NCI-H345 treated with DMSO at 0.1 percent for 48 hours (cell line): ENCODE data around the gene UBTD2.
"Not testable (repeated sequence)": the region's sequence is repeated elsewhere in the genome, so short reads cannot be mapped to it uniquely, and the experiment has no call there.

ENCODE experiments used
- DNase-seq: peaks from one replicate; lab custom pipeline; 2025; ENCODE audit not compliant: unreplicated experiment; lab: John Stamatoyannopoulos, UW

UBTD2 gene

DNA sequence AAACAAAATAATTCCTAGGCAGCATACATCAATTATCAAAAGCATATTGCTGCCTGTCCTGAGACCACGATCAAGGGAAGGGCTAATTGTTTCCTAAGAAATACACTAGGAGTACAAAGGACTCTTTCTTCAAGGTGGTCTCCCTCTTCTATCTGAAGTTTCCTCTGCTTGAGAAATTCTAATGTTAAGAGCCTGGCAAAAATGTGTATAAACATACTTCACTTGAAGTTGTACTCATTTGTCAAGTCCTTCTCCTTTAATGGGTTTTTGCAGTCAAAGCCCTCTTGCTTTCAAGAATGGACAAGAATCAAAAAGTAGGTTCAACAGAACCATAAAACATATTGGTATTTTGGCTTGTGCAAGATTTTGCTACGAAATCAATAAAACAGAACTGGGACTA lies 31.1 kb downstream of the UBTD2 start:
- no peak for DNase-seq

DNA sequence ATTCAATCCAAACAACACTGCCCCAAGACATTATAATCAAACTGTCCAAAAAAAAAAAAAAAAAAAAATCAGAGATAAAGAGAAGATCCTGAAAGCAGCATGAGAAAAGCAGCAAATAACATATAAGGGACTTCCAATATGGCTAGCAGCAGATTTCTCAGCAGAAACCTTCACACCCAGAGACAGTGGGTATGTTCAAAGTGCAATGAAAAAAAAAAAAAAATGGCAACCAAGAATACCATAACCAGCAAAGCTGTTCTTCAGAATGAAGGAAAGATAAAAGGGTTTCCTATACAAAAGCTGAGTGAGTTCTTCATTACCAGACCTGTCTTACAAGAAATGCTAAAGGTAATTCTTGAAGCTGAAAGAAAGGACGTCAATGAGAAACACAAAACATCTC lies 32.1 kb downstream of the UBTD2 start:
- no peak for DNase-seq

DNA sequence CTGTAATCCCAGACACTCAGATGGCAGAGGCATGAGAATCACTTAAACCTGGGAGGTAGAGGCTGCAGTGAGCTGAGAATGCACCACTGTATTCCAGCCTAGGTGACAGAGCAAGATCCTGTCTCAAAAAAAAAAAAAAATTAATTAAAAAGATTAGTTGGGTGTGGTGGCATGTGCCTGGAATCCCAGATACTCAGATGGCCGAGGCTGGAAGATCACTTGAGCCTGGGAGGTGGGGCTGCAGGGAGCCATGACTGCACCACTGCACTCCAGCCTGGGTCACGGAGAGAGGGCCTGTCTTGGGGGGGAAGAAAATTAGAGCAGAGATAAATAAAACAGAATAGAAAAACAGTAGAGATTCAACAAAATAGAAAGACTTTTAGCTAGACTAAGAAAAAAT lies 34.9 kb downstream of the UBTD2 start:
- DNase-seq: no peak

DNA sequence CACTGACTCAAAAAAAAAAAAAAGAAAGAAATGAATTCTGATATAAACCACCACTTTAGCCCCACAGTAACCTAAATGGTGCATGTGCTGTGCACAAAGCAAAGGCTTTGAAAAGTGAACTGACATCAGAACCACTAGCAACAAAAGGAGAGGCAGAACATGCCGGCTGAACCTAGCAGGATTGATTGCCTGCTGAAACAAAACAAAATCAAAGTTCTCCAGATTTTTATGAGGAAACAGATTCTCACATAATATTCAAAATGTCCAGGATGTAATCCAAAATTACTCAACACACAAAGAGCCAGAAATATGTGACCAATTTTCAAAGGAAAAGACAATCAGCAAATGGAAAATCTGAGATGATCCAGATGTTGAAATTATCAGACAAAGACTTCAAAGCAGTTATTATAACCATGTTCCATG lies 37.9 kb downstream of the UBTD2 start:
- no peak for DNase-seq

DNA sequence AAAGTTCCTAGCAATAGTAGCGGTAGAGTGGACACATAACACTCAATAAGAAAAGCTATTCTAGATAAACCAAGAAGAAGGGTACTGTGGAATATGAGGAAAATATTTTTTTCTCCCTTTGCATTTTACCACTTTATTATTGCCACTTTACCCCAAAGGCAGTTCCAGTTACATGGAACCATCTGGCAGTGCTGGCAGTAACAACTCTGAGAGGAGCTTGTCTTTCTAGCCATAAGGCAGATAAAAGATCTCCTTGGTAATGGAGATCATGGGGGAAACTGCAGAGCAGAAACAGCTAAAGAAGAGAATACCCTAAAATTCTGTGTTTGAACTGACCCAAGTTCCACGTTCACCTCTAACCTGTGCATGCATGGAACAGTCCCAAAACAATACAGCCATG lies 38.5 kb downstream of the UBTD2 start:
- DNase-seq: no peak

DNA sequence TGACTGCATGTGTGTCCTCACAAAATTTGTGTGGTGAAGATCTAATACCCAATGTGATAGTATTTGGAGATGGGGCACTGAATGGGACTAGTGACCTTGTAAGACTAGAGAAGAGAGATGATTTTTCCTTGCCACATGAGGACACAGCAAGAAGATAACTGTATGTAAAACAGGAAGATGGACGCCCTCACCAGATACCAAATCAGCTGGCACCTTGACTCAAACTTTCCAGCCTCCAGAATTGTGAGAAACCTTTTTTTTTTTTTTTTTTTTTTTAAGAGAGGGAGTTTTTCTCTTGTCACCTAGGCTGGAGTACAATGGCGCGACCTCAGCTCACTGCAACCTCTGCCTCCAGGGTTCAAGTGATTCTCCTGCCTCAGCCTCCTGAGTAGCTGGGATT lies 40.3 kb downstream of the UBTD2 start:
- no peak for DNase-seq

DNA sequence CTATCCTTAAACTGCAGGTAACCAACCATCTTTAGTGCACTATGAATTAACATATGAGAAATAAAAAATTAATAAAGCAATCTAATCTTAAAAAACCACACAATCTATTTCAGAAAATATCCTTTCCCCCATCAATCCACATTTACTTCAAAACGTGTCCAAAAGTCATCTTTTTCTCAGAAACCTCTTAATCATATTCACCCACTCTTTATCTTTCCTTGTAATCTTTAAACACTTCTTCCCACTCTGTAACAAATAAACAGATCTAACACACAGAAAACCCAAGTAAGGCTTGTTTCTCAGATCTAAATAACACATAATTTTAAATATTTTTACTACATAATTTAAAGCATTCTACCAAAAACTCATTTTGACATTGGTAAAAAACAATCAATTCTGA lies 45.2 kb downstream of the UBTD2 start:
- DNase-seq: no peak

DNA sequence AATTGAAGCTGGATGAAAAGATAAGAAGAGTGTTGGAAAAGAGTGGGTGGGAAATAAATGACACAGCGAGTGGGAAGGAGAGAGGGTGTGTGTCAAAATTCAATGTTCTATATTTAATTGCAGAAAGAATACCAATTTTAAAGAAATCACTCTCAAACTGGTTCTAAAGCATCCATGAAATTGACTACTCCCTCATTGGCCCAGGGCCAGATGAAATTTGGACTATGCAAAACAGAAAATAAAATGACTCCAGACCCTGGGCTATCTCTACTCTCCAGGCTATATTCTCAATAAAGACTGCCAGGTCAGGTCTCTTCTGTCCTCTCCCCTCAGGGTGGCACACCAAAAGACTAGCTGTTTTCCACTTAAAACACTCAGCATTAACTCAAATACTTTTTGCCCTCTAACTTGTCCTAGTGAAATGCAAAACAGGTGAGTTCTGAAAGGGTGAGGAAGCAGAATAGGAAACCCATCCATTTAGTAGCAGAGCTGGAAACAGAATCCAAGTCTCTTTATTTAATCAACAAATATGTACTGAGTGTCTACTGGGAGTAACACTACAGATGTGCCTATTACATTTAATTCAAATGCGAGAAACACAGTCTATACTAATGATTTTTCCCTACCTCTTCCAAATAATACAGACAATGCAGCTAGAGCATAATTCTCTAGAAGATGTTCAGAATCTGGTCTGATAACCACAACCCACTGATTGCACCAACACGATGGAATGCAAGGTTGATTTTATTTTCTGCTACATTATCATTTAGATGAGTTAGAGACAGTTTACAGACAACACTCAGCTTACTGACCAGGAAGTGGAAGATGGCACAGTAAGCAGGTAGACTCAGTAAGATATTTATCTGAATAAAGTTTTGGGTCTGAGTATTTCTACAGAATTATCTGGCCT lies 47.5 kb downstream of the UBTD2 start:
- no peak for DNase-seq

DNA sequence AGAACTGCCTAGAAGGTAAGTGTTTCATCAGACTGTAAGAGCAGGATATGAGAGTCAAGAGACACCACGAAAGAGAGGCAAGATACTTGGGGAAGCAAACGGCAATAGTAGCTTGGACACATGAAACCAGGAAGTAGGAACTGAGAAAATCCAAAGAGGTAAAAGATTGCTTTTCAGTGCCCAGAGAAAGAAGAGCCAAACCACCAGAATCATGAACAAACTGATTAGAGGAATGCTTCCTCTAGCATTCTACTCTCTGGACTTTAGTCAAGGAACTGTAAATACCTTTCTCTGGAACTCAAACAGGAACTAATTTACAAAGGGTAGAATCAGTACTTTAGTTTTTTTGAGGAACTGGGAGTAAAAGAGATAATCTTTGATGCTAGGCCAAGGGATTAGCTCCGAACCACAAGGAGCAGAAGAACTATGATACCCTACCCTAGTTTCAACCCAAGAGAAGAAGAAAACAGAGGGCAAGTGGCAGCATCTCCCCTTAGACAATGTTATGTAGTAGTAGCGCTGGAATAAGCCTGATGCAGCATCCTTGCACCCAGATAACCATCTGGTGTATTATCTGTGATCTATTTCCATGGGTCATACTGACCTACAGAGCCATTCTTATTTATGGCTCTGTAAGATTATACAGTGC lies 48.3 kb downstream of the UBTD2 start:
- DNase-seq: no peak

DNA sequence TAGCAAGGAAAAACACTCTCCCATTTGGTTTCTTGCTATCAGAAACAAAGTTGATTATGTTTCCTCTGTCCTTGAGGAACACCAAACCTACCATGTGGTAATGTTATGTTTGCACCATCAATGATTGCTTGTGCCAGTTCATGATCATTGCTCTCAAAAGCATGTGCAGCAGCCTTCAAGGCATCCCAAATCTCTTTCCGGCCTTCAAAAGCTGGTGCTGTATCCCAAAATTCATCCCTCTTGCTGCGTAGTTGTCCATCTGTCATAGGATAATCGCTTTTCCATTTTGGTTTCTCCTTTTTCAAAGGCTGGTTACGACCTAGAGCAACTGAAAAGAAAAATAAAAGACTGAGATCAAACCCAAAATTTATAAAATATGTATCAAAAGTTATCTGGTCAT lies 49.5 kb downstream of the UBTD2 start:
- no peak for DNase-seq

DNA sequence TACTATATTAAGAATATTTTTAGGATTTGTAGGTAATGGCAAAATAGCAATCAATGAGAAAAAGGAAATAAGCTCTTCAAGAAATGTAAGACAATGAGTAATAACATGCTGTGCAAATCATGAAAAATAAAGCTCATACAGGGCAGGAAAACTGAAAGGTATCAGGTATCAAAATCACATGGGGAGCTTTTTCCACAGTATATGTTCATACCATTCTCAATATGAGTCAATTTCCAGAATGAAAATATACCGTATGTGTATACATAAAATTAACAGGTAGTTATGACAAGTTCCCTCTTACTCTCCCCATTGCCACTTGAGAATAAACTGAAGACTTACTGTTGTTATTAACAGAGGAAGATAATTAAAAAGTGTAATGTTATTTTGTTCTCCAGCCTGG lies 53.7 kb downstream of the UBTD2 start:
- DNase-seq: no peak

DNA sequence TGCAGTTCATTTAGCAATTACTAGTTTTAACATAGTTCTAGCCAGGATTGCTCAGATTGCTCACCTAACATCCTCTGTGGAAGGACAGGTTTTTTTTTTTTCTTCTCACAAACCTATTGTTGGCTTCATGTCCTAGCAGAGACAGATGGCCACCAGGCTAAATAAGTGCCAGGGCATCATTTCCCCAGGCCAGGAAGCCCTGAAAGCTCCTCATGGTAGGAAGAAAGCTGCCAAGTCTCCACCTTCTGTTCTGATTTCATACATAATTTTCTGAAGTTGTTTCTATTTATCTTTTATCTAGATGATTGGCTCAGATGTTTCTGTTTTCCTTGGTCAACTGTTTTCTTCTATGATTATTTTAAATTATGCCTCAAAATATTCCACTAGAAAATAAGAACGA lies 58.6 kb downstream of the UBTD2 start:
- DNase-seq: no peak

DNA sequence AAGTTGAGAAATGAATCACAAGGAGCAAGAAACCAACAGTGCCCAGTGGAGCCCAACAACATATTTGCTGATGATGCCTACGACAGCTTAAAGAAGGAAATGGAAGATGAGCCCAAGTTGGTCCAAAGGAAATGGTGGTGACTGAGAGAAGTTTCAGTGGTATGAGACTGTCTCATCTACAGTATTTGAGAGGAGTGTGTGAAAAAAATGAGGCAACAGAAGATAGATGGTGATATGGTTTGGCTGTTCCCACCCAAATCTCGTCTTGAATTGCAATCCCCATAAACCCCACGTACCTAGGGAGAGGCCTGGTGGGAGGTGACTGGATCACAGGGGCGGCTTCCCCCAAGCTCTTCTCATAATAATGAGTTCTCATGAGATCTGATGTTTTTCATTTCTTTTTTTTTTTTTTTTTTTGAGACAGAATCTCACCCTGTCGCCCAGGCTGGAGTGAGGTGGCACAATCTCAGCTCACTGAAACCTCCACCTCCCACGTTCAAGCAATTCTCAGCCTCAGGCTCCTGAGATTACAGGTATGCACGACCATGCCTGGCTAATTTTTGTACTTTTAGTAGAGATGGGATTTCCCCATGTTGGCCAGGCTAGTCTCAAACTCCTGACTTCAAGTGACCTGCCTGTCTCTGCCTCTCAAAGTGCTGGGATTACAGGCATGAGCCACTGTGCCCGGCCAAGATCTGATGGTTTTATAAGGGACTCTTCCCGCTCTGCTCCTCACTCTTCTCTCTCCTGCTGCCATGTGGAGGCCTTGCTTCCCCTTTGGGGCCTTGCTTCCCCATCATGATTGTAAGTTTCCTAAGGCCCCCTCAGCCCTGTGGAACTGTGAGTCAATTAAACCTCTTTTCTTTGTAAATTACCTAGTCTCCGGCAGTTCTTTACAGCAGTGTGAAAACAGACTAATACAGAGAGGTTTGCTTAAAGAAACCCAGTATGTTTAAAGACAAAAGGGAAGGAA lies 59.4 kb downstream of the UBTD2 start:
- no peak for DNase-seq

DNA sequence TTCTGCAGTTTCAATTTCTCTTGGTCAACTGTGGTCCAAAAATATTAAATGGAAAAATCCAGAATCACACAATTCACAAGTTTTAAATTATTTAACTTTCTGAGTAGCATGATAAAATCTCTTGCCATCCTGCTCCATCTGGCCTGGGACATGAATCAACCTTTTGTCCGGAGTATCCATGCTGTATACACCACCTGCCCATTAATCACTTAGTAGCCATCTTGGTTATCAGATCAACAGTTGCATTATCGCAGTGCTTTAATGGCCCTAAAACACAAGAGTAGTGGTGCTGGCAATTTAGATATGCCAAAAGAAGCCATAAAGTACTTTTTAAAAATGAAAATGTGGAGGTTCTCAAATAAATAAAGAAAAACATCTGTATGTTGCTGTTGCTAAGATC lies 64.3 kb downstream of the UBTD2 start:
- no peak for DNase-seq

DNA sequence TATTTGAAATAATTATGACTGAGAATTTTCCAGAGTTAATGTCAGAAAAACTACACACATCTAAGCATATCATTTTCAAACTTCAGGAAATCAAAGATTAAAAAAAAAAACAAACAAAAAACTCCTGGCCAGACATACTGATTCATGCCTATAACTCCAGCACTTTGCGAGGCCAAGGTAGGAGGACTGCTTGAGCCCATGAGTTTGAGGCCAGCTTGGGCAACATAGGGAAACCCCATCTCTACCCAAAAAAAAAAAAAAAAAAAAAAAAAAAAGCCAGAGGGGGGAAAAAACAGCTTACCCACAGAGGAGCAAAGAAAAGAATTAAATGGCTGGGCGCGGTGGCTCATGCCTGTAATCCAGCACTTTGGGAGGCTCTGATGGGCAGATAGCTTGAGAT lies 67.2 kb downstream of the UBTD2 start:
- DNase-seq: no peak

DNA sequence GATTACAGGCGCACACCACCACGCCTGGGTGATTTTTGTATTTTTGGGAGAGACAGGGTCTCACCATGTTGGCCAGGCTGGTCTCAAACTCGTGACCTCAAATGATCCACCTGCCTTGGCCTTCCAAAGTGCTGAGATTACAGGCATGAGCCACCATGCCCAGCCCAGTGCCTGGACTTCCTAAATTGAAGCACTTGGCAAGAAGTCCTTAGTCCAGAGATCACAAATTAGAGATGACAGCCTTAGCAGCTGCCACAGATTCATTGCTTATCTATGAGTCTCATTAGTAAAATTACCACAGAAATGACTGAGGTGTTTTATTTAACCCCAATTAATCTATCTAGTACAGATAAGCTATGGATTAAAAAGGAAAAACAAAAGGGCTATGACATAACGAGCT lies 70.4 kb downstream of the UBTD2 start:
- no peak for DNase-seq

DNA sequence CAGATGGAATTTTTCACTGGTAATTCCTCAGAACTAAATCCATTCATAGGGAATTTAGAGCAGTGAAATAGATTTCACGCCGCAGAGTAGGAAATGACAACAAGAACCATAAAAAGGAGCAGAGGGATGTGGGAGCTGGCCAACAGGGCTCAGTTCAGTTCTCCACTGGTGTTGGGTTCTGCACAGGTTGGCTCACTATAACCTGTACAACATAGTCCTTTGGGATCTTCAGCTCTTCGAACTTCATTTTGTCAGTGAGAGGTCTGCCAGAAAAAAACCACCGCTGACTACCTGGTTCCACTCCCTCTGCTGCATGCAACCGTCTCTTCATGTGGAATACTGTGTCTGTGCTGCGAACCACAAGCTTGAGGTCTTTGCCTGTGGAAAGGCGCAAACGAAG lies 71.9 kb downstream of the UBTD2 start:
- DNase-seq: no peak

DNA sequence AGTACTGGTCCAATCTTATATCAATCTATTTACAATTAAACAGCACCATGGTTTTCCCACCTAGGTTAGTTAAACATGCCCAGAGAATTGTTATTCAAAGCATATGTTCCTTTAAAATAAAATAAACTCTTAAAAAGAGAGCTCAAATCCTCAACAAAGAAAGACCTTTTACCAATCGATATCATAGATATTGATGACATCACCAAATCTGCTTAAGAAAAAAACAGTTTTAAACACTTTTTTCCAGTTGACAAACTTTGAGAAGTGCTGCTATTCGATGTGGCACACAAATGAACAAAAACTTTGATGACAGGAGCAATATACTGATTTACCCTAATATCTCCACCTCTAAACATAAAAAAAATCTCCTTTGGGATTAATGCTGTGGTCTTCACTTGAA lies 73.8 kb downstream of the UBTD2 start:
- DNase-seq: no peak

DNA sequence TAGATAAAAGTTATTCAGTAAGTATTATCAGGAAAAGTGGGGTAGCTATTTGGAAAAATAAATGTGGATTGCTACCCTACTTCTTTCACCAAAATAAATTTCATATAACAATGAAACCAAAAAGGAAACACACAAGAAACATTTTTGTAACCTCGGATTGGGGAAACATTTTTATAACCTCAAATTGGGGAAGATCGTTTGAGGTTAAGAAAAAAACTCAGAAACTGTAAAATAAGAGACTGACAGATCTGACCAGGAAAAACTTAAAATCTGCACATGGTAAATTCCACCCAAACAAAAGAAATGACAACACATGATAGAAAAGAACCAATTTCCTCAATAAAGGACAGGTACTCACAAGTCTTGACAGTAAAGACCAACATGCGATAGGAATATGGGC lies 76.1 kb downstream of the UBTD2 start:
- no peak for DNase-seq

DNA sequence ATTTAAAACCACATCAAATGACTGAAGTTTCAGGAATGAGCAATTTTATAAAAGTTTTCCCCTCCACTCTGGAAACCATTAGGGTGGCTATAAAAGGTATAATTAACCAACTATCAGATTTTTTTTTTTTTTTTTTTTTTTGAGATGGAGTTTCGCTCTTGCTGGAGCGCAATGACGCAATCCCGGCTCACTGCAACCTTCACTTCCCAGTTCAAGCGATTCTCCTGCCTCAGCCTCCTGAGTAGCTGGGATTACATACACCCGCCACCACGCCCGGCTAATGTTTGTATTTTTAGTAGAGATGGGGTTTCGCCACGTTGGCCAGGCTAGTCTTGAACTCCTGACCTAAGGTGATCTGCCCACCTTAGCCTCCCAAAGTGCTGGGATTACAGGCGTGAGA lies 77.6 kb downstream of the UBTD2 start:
- DNase-seq: not testable (repeated sequence)

DNA sequence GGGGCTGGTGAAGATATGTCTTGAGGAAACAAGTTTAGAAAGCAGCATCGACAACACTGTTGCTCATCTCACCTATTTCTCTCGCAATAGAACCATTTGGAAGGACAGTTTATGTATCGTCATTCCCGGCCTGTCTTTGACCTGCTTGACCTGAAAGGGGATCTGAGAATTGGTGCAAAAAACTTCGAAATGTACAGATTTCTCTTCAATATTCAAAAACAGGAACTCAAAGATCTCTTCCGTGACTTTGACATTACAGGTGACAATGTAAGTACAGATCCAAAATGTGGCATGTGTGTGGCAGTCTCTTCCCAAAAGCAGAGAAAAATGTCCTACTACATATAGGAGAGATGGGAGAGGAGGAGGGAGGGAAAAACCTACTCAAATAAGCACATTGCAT lies 83.1 kb downstream of the UBTD2 start:
- DNase-seq: no peak

DNA sequence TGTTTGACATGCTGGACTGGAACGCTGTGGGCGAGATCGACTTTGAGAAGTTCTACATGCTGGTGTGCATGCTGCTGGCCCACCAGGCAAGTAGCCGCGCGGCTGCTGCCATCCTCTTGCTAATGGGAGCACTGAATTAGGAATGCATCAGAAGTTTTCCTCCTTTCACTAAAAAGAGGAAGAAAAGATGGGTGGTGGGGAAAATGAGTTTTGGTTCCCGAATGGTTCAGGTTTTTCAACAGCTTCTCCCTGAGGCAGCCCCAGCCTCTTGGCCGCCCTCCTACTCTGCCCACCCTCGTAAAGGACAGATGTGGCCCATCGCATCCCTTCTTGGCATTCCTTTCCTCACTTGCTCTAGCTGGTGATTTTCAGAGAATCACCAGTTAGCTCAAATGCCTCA lies 84.1 kb downstream of the UBTD2 start:
- DNase-seq: no peak
